Esophagus squamous epithelium (tissue), 4 donors: ENCODE measurements around the gene RSPO3.

Source experiments
- POLR2A ChIP-seq, 4 donors: fragments of 450-650 bp; IDR thresholded peaks; one replicate each; pipeline ENCODE4 v1.6.1; 2017; ENCODE audit warnings: antibody characterized with exemption in 4 of 4, mild to moderate bottlenecking in 4 of 4, moderate library complexity in 3 of 4
- TF ChIP-seq, protein P1 (sequence below), 6 experiments: fragments of 450-650 bp in 4 of 6; fragments of 200-600 bp in 2 of 6; sonication (generic) in 2 of 6; IDR thresholded peaks; one replicate each; pipeline ENCODE4 v1.5.1; 2016 to 2019; ENCODE audit warnings: antibody characterized with exemption in 6 of 6, mild to moderate bottlenecking in 4 of 6, moderate library complexity in 4 of 6

DNA sequence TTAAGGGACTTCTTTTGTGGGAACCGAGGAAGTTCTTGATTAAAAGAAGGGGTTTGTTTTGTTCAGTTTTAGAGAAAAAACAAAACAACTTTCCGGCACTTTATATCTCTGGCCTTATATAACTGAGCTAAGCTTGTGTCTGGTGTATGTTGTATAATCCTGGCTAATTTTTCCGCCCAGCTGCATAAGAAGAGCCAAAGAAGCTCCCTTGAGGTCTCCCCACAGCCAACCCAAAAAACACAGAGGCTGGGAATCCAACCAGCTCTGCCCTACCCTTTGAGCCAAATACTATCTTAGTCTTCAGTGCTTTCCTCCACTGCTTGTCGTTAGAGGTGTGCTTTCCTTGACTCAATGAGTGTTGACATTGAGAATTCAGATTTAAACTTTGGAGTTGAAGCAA, 102.7 kb downstream of the RSPO3 start:
- TF ChIP-seq, protein P1, sequence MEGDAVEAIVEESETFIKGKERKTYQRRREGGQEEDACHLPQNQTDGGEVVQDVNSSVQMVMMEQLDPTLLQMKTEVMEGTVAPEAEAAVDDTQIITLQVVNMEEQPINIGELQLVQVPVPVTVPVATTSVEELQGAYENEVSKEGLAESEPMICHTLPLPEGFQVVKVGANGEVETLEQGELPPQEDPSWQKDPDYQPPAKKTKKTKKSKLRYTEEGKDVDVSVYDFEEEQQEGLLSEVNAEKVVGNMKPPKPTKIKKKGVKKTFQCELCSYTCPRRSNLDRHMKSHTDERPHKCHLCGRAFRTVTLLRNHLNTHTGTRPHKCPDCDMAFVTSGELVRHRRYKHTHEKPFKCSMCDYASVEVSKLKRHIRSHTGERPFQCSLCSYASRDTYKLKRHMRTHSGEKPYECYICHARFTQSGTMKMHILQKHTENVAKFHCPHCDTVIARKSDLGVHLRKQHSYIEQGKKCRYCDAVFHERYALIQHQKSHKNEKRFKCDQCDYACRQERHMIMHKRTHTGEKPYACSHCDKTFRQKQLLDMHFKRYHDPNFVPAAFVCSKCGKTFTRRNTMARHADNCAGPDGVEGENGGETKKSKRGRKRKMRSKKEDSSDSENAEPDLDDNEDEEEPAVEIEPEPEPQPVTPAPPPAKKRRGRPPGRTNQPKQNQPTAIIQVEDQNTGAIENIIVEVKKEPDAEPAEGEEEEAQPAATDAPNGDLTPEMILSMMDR (IDR thresholded peaks at IDR 0.05) = no peak
- TF ChIP-seq POLR2A (IDR thresholded peaks at IDR 0.05) = no peak
